NCI-H1436 (cell line): ENCODE measurements around the gene TRPM5.

Experiments
- DNase-seq: peaks from one replicate; lab custom pipeline; 2025; lab: John Stamatoyannopoulos, UW

The TRPM5 gene

DNA sequence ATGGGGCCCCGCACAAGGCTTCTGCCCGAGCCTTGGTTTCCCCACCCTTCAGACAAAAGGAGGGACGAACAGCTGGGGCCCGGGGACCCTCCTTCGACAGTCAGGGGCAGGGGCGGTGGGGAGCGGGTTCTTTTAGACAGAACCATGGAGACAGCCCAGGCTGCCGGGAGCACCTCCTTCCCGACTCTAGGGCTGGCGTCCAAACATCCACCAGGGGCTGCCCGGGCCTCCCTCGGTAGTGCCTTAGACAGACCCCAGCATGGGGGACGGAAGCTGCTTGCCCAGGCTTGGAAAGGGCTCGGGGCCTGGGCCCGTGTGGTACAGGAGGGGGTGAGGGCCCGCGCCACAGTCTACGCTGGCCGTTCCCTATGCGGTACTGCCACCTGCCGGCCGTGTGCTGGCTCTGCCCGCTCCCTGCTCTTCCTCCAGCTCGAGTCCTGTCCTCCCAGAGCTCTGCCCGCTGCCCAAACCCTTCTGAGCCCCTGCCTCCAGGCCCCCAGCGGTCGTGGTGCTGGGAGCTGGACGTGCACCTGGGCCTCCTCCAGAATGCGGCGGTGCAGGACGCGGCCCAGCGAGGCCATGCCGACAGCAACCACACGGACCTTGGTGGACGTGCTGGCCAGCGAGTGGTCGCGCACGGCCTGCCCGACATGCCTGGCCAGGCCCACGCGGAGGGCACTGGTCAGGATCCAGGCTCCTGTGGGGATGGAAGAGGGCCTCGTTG, 23.6 kb downstream of the TRPM5 start:
- DNase-seq, result peak; percentile 56

DNA sequence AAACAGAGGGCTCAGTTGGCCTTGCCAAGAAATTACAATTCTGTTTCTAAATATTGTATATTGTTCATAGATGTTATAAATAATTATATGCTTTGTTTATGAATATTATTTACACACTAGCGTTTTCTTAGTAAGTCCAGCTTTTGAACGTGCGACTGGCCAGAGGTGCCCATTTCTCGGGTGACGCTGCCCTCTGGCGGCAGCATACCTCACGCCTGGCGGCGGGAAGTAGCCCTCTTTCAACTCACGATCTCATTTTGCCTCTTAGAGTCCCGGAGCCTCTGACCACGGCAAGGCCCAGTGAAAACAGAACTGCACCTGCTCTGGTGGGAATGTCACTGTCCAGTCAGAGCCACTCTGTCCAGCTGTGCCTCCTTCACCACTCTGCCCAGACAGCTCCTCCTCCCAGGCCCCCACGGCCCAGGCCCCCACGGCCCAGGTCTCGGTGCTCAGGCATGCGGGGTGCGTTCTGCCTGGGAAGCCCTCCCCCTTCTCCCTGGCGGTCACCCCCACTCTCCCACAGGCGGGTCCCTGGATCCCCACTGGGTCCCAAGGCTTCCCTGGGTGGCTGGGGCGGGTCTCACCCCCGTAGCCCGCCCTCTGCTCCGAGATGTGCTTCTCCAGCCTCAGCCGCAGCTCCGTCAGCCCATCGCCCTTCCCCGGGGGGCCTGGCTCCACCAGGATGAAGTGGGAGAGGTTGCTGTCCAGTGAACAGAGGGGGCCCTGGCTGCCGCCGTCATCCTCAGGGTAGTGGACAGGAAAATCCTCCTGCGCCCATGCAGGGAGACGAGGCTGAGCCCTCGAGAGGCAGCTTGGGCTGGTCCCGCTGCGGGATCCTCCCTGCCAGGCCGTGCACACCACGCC, 24.4 kb downstream of the TRPM5 start:
- peak; percentile 58 for DNase-seq

DNA sequence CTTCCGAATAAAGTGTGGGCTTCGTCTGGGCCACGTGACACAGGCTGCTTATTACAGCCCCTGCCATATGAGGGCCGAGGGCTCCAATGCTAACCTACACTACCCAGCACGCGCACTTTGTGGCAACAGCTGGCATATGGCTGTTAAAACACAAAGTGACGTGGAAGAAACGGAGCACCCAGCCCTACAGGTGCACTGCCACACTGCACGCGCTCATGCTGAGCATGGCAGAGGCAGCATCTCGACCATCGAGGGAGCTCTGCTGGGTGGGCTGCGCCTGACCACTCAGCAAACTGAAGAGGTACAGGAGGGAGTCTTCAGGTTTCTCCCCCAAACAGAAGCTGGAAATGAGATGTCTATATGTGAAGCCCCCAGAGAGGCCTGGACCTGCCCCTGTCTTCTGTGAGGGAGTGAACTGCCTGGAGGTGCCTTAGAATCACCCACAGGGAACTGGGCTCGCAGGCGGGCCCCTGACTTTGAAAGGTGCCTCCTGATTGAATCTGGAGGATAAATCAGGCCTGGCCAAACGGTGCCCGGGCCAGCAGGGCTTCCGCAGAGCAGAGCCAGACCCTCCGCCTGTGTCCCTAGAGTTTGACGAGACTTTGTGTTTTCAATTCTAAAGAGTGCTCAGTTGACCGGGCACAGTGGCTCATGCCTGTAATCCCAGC, 25.5 kb downstream of the TRPM5 start:
- no peak for DNase-seq

DNA sequence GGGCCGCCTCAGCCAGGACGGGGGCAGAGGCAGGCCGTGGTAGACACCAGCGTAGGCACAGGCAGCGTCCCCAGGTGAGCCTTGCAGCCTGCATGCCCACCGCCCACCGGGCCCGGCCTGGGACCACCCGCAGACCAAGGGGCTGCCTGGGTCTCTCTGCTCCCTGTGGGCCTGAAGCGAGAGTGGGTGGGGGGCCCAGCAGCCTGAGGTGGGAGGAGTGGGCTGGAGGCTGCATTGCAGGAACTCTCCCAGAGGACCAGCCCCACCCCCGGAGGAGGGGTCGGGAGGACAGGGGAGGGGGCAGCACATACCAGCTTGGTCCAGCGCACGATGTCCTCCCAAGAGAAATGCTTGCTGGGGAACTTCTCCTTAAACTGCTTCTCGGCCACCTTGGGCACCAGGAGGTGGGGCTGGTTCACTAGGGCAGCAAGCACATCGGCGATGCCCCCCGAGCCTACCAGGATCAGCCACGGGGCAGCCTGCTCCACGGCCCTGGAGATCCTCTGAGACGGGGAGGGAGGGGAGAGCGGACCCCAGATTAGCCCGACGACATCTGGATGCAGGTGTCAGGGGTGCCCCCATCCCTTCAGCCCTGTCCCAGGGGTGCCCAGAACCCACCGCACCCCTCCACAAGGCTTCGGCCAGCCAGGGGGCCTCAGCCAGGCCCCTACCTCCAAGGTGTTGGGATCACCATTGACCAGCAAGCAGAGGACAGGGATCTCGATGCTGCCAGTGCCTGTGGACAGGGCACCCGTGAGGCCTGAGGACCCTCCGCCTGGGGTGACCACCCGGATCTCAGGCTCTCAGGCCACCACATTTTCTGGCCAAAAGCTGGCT, 26.2 kb downstream of the TRPM5 start:
- no peak for DNase-seq

DNA sequence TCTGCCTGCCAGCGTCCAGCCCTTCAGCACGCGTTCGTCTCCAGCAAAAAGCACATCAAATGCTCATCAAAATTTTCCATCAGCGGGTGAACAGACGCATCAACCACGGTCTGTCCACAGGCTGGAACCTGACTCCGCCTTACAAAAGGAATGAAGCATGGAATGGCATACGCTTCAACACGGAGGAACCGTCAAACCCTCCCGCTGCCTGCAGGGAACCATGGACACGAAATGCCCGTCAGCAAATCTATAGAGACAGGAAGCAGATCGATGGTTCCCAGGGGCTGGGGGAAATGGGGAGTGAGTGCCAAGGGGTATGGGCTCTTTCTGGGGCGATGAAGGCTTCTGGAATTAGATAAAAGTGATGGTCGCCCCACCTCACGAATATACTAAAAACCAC, 27.5 kb downstream of the TRPM5 start:
- no peak for DNase-seq

DNA sequence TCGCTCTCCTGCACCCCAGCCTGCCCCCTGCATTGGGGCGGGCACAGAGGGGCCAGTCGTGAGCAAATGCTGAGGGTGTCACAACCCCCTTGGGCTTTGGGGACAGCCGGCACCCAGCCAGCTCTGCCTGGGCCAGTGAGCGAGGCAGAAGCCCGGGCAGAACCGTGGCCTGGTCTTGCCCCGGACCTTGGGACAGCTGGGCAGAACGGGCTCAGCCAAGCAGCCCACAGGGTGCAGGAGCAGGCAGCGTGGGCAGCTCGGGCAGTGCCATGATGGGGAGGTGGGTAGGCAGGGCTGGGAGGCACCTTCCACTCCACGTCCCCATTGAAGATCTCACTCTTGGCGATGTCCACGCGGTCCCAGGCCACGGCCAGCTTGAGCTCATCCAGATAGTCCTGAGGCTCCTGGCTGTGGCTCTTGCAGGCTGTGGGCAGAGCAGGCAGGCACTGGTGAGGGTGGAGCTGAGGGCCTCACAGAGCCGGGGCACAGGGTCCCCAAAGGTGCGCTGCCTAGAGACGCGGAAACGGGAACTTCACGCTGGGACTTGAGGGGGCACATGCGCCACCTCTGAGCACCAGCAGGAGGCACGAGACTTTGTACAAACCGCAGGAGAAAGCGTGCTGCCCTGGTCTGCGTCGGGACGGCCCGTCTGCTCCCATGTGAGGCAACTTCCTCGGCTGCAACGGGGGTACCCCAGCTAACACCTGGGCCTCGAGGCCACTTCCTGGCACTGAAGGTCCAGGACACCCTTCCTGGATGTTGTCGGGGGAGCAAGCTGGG, 28.5 kb downstream of the TRPM5 start:
- DNase-seq, result no peak

DNA sequence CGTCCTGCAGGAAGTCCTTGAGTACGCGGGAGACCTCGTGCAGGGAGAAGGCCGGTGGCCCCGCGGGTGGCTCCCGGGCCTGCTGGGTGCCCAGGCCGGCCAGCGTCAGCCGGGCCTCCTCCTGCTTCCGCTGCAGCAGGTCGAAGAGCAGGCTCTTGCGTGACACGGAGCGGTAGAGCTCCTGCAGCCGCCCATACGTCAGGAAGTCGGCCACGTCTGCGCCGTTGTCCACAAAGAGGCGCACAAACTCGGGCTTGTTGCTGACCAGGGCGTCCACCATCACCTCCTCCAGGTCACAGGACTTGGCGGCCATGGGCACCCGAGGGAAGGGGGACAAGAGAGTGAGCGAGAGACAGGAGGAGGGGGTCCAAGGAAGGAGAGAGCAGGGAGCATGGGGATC, 29.1 kb downstream of the TRPM5 start:
- no peak for DNase-seq

DNA sequence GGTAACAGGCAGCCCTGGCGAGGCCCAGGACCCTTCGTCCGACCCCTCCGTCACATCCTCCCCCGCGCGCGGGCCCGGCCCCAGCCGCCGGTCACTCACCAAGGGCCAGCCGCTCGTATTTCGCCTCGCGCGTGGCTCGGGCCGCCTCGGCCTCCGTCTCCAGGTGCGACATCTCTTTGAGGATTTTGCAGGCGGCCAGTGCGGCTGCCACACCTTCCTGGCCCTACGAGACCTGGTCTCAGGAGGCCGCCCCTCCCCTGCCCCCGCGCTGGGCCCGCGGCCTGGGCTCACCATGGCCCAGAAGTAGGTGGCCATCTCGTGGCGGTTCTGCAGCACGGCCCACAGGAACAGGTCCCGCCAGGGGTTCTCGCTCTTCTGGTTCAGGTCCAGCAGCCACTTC, 29.7 kb downstream of the TRPM5 start:
- no peak for DNase-seq

DNA sequence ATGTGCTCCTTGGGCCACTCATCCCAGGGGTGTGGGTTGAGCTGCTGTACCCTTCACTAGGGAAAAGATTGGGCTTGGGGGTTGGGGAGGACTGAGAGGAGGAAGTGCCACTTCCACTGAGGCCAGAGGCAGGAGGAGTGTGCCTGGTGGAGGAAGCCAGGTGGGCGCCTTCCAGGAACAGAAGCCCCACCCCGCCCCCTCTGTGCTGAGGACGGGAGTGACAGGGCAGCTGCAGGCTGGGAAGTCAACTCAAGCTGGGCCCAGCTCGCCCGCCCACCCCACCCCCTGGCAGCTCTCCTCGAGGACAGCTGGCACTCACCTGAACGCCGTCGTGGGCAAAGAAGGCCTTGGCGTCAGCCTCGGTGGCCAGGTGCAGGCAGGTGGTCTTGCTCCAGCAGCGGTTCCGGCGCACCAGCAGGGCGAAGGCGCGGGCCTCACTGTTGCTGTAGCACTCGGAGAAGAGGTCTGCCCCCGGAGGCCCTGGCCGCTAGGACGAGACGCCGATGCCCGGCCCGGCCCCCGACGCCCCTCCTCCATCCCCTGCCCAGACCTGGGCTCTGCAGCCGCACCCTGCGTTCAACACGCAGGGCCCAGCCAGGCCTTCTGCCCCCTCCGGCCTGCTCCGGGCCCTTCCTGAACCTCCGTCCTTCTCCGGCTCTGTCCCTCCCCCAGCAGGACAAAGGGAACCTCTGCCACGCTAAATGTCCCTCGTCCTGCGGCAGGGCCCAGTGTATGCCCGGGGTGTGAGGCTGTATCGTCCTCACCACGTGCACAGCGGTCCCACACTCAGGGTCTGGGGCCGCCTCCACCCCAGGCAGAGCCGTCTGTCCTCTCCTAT, 30.4 kb downstream of the TRPM5 start:
- DNase-seq, result no peak

DNA sequence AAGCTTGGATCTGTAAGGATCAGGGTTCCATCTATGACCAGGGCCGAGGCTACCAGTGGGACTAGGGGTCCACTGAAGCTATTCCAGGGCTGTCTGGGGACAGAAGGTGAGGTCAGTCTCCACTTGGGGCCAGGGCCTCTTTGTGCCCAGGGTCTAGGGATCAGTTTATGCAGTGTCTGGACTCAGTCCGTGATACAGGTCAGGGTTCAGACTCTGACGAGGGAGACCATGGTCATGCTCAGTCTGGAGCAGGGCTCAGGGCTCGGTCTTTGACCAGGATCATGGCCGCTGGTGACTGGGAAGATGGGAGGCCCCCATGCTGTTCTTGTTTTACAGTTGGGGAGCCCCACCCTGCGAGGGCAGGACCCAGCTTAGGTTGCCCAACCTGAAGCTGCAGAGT, 32.0 kb downstream of the TRPM5 start:
- DNase-seq, result no peak

DNA sequence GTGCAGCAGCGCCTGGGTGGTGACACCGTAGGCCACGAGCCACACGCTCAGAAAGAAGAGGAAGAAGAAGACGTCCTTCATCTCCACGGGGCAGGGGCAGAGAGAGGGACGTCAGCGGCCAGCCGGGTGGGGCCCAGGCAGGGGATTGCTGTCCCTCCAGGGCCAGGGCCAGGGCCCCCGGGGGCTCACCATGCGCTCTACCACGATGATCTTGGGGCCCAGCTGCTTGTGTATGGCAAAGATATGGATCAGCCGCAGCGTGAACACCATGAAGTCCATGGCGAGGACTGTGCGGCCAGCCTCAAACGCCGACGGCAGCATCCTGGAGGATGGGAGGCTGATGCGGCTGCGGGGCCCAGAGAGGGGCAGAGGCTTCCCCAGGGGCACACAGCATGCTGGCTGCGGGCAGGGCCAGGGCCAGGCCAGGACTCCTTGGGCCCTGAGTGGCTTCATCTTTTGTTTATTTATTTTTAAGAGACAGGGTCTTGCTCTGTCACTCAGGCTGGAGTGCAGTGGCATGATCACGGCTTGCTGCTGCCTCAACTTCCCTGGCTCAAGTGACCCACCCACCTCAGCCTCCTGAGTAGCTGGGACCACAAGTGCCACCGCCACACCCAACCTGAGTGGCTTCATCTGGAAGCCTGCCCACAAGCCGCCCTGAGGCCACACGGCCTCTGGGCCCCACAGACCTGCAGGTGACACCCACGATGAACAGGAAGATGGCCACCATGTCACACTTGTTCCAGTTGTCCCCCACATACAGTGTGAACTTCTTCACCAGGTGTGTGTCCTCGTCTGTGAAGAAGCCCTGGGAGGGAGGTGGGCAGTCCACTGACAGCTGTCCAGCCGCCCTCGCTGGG, 32.6 kb downstream of the TRPM5 start:
- no peak for DNase-seq

DNA sequence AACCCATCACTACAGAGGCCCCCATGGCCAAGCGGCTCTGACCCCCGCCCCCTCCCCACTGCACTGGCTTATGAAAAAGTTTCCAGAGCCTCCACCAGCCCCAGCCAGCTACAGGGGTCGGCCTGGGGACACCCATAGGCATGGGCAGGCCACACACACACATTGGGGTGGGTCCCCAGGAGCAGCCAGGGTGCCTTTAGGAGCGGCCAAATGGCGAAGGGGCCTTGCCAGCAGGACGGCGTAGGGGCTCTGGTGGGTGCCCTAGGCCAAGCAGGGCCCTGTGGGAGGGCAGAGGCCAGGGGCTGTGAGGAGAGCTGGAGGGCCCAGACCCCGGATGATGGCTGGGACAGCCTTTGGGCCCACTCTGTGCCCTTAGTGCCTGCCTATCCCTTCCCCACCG, 33.7 kb downstream of the TRPM5 start:
- DNase-seq, result no peak

DNA sequence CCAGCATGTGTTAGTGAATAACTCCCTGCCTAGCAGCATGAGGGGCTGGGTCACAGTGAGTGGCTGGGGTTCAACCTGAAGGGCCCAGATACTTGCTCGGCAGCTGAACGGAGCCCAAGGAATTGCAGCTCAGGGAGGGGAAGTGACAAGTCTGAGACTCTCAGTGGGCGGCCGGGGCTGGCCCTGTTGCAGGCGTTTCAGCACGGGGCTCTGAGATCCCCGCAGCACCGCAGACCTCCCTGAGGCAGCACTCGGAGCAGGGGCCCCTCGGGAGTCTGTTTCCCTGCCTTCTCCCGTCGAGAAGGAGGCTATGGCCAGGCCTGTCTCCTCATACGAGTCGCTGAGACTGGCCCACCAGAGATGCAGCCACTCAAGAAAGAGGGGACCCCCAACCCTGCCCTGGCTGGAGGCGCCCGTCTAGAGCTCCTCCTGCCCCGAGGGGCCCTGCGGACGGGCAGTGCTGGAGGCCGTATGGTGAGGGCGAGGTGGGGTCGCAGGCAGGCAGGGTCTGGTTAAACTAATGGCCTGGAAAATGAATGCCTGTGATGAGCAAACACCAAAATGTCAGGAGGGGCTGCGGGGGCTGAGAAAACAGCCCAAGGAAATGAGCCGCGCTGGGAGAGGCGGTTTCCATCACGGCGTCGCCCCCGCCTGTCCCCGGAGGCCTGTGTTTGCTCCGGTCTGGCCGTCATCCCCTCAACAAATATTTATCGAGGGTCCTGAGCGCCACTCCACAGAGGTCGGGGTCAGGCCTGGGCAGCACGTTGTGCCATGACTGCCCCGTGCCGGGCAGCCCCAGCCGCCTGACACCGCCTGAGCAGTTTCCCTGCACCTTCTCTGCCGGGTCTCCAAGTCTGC, 34.5 kb downstream of the TRPM5 start:
- no peak for DNase-seq

DNA sequence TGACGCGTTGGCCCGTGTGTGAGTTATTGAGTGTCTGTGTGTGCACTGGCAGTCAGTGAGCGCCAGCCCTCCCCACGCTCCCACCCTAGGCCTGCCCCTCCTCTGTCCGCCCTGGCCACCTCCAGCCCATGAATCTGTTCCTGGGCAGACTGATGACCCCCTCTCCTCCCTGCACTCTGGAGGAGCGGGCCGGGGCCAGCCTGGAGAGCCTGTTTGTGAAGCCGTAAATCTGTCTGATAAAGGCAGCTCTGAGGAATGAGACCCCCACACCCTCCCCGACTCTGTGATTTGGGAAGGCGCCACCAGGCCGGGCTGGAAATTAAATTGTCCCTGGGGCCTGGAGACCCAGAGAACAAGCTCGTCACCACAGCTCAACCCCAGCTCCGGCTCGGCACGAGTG, 35.2 kb downstream of the TRPM5 start:
- no peak for DNase-seq

DNA sequence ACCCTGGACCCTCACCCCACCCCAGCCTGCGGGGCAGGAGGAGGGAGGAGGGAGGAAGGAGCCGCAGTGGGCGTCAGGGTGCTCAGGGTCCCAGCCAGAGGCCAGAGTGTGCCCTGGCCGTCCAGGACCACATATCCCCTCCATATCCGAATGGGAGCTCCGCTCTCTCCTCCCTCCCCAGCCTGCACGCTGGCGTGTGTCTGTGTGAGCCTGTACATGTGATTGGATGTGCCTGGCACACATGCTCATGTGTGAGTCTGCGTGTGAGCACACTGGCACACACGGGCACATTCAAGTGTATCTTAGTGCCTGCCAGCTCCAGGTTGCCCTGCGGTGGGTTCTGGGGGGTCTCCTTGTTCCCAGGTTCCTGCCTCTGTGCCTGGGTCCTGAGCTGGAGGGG, 35.6 kb downstream of the TRPM5 start:
- DNase-seq, result no peak

DNA sequence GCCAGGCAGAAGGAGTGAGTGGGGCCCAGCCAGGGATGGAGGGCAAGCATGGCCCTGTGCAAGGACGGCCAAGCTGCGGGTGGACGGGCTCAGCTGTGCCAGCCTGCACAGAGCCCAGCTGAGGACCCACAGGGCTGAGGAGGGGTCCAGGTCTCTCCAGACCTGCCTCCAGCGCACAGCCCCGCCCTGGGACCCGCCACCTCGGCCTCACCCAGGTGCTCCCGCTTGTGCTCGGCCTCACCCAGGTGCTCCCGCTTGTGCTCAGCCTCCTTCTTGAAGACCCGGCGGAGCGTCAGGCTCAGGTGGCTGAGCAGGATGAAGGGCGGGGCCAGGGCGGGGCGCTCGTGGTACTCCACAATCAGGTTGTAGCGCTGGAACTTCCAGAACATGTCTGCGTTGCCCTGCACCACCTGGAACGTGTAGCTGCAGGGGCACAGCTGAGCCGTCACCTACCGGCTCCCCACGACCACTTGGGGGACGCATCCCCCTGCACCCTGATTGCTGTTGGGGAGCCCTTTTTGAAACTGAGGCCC, 37.4 kb downstream of the TRPM5 start:
- DNase-seq, result no peak

DNA sequence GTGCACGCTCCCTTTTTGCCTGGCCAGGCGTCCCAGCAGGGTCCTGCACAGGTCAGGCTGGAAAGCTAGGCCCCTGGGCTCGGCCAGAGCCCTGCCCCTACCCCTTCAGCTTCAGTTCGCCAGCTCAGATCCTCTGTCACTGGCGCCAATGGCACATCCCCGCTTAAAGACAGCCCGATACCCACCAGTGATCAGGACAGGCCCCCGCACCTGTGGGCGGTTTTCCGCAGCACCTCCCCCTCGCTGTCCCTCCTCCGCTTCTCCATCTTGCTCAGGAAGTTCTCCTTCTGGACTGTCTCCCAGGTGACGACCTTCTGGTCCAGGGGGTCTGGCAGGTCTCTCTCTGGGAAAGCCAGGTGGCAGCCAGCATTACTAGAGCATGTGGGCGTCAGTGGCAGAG, 37.9 kb downstream of the TRPM5 start:
- no peak for DNase-seq

DNA sequence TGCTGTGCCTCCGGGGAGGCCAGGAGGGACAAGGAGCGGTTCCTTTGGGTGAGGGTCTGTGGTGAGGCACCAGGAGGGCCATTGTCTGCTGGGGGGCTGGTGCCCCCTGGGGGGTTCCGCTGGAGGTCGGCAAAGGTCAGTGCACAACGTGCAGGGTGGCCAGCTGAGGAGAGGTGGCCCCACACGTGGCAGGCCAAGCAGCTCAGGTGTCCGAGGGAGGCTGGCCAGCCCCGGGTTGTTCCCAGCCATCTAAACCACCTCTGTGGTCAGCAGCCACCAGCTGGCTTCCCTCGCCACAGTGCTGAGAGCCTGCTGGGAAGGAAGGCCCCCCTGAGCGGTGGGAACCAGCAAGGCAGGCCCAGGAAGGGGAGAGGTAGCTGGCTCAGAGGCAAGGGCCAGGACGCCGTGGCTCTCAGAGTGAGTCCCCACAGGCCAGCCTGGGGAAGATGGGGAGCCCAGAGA, 39.5 kb downstream of the TRPM5 start:
- DNase-seq, result no peak
